Stomach (tissue), 4 donors: ENCODE results near the gene ATP6AP1.

Experiments used
- CTCF ChIP-seq, 7 experiments: fragments of 450-650 bp in 4 of 7; fragments of 200-600 bp in 3 of 7; sonication (generic) in 3 of 7; IDR thresholded peaks; one replicate each; pipeline ENCODE4 v1.5.1; 2016 to 2019; ENCODE audit warnings: antibody characterized with exemption in 7 of 7, control low read depth in 2 of 7, mild to moderate bottlenecking in 1 of 7
- EP300 ChIP-seq: sonication (generic); formaldehyde crosslinking; IDR thresholded peaks from one replicate; pipeline ENCODE4 v1.6.1; 2017; ENCODE audit warnings: antibody characterized with exemption
- POLR2A ChIP-seq, 4 donors: fragments of 450-650 bp; IDR thresholded peaks; one replicate each; pipeline ENCODE4 v1.6.1; 2016; ENCODE audit warnings: antibody characterized with exemption in 4 of 4, control low read depth in 2 of 4, mild to moderate bottlenecking in 1 of 4, moderate library complexity in 1 of 4
- POLR2AphosphoS5 ChIP-seq, 3 donors: sonication (generic); formaldehyde crosslinking; IDR thresholded peaks; one replicate each; pipeline ENCODE4 v1.6.1; 2016; ENCODE audit warnings: antibody characterized with exemption in 3 of 3

GRCh38 chrX:154396973-154397887 lies 31.2 kb upstream of the ATP6AP1 start:
- TF ChIP-seq CTCF (IDR thresholded peaks at IDR 0.05) = no peak
- TF ChIP-seq POLR2A (IDR thresholded peaks at IDR 0.05) = no peak
- TF ChIP-seq EP300 = no peak
- peak in 2 of 3 donors; percentile 16 to 44 for TF ChIP-seq POLR2AphosphoS5 (IDR thresholded peaks at IDR 0.05)
